HAP-1 (cell line): ENCODE measurements around the gene CALCB.

Experiments
- DNase-seq, 2 experiments: peaks; one replicate each; pipeline ENCODE4 v3.0.0-alpha.2; 2016 to 2020; ENCODE audit warnings: low spot score in 2 of 2
- H3K27me3 ChIP-seq: fragments of 250-450 bp; sonication (Bioruptor Pico); 2 replicates; pipeline ENCODE4 v1.5.1; 2020; ENCODE audit warnings: low read depth, mild to moderate bottlenecking, moderate library complexity
- H3K36me3 ChIP-seq: fragments of 250-450 bp; sonication (Bioruptor Pico); replicated peaks from 2 replicates; pipeline ENCODE4 v1.5.1; 2020; ENCODE audit warnings: mild to moderate bottlenecking
- H3K4me1 ChIP-seq: fragments of 250-450 bp; sonication (Bioruptor Pico); 2 replicates; pipeline ENCODE4 v1.5.1; 2020; ENCODE audit warnings: mild to moderate bottlenecking
- H3K4me3 ChIP-seq: fragments of 250-450 bp; sonication (Bioruptor Pico); 2 replicates; pipeline ENCODE4 v1.5.1; 2020; ENCODE audit warnings: mild to moderate bottlenecking, moderate library complexity
- H3K9me3 ChIP-seq: fragments of 250-450 bp; sonication (Bioruptor Pico); 2 replicates; pipeline ENCODE4 v1.5.1; 2020; ENCODE audit warnings: mild to moderate bottlenecking, moderate library complexity
- in situ Hi-C: fragments of 300-500 bp; cut with MboI; formaldehyde crosslinking; loops from 3 replicates; pipeline ENCODE4 v1.14.3; 2020; ENCODE audit warnings: low sequenced_read_pairs, inconsistent platforms, mixed read lengths

The CALCB gene

DNA sequence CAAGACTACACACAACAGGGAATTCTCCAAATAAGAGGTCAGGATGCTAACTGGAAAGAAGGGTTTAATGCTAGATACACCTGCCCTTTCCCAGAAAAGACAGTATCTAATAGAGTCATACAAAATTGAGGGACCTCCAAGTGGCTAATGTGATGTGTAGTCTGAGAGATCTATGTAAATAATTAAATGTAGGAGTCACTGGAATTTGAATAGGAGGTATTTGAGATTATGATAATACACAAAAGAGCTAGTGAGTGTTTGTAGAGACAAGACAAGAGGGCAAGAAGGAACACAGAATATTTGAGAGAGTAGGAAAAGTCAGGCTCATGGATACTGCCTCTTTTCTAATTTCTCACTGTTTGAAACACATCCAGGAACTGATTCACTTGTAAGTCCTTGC, 25.9 kb downstream of the CALCB start:
- in situ Hi-C loops, result no loop called here
- Histone ChIP-seq H3K27me3 (no peaks in the 10 kb centered on the region), H3K9me3 (no peaks in the 10 kb centered on the region), H3K36me3 (no peaks in the 10 kb centered on the region), H3K4me1 (no peaks in the 10 kb centered on the region), H3K4me3 (no peak overlapping the region)
- DNase-seq, result no peak

DNA sequence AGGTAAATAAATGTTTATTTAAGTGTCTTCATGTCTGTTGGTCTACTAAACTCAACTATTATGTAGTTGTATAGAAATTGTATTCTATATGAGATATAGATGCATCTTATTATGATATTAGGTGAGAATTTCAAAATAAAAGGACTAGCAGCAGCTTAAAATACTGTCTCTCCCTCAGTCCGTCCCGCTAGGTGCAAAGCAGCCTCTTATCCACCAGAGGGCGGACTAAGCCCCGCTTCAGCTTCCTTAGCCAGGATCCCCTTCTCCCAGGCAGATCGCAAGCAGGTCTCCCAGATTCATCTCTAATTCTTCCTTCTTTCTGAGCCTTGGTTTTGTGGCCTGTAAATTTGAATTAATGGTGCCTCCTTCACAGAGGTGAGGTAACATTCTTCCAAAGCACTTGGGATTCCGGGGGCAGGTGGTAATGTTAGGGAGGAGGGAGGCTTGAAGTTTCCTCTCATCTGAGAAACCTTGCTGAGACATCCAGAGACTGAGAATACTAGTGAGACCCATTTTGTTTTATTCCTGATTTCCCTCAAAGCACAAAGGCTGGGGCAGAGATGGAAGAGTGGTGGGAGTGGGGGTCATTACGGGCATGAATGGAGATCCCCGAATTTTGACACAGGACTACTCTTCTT, 27.8 kb downstream of the CALCB start:
- Histone ChIP-seq H3K36me3 (no peaks in the 10 kb centered on the region), H3K4me1 (no peaks in the 10 kb centered on the region)
- in situ Hi-C loops, result no loop called here

GRCh38 chr11:15104166-15104565, 30.8 kb downstream of the CALCB start:
- no peak for DNase-seq
- H3K9me3 ChIP-seq, result no peaks in the 10 kb centered on the region
- H3K4me1 ChIP-seq, result no peaks in the 10 kb centered on the region
- no peaks in the 10 kb centered on the region for H3K27me3 ChIP-seq
- H3K36me3 ChIP-seq, result no peaks in the 10 kb centered on the region
- no peak overlapping the region for H3K4me3 ChIP-seq
- in situ Hi-C loops, result no loop called here

More for the DNA sequence above, 27.8 kb downstream of the CALCB start:
- DNase-seq, result peak; percentile 47 to 73
- H3K4me3 ChIP-seq, result no peak overlapping the region
- H3K27me3 ChIP-seq, result no peaks in the 10 kb centered on the region
- no peaks in the 10 kb centered on the region for H3K9me3 ChIP-seq

DNA sequence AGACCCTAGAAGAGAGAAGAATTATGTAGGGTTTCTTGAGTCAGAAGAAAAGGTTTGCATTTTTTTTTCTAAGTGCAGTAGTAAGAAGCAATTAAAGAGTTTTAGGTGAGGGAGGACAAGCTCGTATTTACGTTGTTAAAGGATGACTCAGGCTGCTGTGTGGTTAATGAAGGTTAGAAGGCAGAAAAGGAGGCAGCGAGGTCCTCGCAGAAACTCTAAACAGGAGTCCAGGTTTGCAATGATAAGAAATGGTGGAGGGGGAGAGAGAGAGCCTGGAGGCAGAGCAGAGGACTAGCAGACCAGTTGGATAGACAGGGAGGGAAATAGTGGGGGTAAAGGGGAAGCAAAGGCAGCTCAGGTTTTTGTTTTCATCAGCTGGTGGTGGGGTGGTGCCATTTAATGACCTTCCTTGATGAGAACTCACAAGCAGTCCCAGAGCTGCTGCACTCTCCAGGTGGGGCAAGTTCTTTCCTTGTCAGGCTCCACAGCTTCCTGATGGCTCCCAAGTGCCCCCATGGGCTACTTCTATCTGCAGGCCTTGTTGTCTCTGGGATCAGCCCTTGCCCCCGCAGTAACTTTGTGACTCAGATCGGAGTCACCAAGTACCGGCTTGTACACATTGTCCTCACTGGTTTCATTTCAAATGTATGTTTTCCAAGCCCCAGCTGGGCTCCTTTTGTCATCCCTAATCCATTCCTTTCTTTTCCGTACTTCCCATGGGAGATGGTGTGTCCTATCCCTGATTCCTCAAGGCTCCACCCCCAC, 33.0 kb downstream of the CALCB start:
- no peak overlapping the region for H3K4me3 ChIP-seq
- peak in 1 of 2 experiments; percentile 12 for DNase-seq
- H3K27me3 ChIP-seq, result no peaks in the 10 kb centered on the region
- H3K36me3 ChIP-seq, result no peaks in the 10 kb centered on the region
- in situ Hi-C loops, result no loop called here
- no peaks in the 10 kb centered on the region for H3K4me1 ChIP-seq
- no peaks in the 10 kb centered on the region for H3K9me3 ChIP-seq

DNA sequence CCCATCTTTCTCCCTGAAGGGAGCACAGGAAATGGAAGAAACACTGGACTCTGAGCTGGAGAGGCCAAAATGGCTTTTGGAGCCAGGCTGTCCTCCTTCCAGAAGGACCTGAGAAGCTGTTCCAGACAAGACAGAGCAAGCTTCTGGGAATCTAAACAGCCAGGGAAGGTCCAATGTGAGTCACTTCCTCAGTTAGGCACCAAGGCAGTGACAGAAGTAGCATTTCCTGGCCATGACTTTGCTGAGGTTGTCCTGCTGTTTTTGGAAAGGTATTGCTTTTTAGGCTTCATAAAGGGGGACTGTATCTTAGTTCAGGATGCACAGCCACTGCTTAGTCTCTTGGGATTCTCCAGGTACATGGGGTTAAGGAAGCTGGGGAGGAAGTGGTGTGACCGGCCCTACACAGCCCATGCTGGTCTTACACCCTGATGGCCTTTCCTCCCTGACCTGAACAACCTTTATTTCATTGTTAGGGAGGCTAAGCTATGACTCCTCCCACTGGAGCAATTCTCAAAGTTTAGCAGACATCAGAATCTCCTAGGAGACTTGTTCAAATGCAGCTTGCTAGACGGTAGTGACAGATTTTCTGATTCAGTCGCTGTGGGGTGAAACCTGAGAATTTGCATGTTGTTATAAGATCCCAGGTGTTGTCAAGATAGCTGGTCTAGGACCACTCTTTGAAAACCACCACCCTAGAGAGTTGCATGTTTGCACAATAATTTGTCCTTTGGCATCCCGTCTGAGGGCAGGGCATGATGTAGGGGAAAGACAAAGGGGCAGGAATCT, 34.5 kb downstream of the CALCB start:
- Histone ChIP-seq H3K4me3 (no peak overlapping the region), H3K9me3 (no peaks in the 10 kb centered on the region), H3K36me3 (no peaks in the 10 kb centered on the region), H3K4me1 (no peaks in the 10 kb centered on the region), H3K27me3 (no peaks in the 10 kb centered on the region)
- DNase-seq, result no peak
- in situ Hi-C loops, result no loop called here

DNA sequence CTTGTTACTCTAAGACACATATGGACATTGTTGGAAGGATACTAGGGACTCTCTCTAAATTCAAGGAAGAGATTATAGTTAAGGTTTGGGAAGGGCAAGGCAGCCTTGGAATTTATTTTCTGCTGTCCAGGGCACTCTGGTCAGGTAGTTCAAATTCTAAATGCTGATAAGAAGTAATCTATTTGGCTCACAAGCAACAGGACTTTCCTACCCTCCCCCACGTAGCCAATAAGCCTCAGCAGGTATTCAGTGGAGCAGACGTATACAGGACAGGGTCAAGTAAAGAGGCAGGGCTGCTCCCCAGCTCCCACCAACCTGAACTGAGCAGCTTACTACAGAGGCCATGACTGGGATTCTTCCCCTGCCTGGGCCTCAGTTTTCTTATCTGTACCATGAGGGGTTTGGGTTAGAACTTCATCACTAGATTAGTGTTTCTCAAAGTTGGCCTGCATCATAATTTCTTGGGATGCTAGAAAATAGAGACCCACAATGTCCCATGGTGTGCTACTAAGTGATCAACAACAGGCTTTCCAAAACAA, 35.3 kb downstream of the CALCB start:
- Histone ChIP-seq H3K9me3 (no peaks in the 10 kb centered on the region), H3K4me1 (no peaks in the 10 kb centered on the region), H3K36me3 (no peaks in the 10 kb centered on the region), H3K27me3 (no peaks in the 10 kb centered on the region), H3K4me3 (no peak overlapping the region)
- in situ Hi-C loops, result no loop called here
- DNase-seq, result no peak

DNA sequence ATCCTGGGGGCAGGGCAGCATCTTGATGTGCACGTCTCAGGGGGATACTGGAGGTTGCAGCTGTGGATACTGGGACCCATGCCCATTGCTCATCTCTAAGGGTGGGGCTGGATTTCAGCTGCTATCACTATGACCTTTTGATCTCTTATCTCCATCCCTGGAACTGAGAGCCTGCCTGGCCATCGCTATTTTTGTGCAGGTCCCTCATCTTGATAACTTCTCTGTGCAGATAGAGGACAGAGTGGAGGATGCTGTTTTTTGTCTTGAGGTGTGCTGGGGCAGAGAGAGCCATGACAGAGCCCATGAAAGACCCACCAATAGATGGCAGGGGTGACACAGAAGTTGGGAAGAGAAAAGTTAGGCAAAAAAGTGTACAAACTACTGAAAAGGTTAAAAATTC, 36.2 kb downstream of the CALCB start:
- no peak for DNase-seq
- Histone ChIP-seq H3K4me1 (no peaks in the 10 kb centered on the region), H3K9me3 (no peaks in the 10 kb centered on the region), H3K4me3 (no peak overlapping the region), H3K27me3 (no peaks in the 10 kb centered on the region), H3K36me3 (no peaks in the 10 kb centered on the region)
- in situ Hi-C loops, result no loop called here

GRCh38 chr11:15111215-15111614, 37.8 kb downstream of the CALCB start:
- no peak overlapping the region for H3K4me3 ChIP-seq
- no peaks in the 10 kb centered on the region for H3K4me1 ChIP-seq
- in situ Hi-C loops, result no loop called here

DNA sequence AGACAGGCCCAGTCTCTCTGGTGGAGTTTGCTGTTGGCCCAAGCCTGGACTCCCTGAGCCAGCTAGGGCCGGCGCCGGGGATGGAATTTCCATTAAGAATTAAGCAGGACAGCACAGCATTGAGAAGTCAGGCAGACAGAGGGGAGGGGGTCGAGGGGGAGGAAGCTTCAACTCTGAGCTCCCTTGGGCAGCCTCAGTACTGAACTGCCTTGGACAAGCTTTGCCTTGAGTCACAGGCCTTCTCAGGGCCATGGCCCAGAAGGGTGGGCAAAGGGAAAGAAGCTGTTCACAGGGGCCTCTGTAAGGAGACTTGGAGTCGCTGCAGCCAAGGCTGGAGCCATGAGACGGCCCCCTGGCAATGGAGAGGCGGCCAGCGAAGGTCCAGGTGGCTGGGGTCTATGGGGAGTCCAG, 38.7 kb downstream of the CALCB start:
- Histone ChIP-seq H3K36me3 (no peaks in the 10 kb centered on the region), H3K27me3 (no peaks in the 10 kb centered on the region), H3K4me1 (no peaks in the 10 kb centered on the region), H3K4me3 (no peak overlapping the region), H3K9me3 (no peaks in the 10 kb centered on the region)
- in situ Hi-C loops, result no loop called here
- no peak for DNase-seq

More at GRCh38 chr11:15111215-15111614, 37.8 kb downstream of the CALCB start:
- DNase-seq, result no peak
- H3K9me3 ChIP-seq, result no peaks in the 10 kb centered on the region
- H3K27me3 ChIP-seq, result no peaks in the 10 kb centered on the region
- no peaks in the 10 kb centered on the region for H3K36me3 ChIP-seq

DNA sequence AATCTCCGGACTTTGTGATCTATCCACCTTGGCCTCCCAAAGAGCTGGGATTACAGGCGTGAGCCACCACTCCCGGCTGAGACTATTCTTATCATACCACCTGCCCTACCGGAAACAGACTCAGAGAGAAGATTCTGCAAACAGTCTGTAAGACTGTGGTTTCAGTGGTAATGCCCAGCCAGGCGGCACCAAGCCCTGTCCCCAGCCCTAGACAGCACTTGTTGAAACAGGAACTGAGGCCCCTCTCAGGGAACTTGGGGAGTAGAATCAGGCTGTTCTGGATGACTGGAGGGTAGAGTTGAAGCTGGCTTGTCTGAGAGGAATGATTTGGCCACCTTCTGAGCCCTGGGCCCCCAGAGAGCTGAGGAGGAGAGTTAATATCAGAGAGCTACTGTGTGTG, 40.0 kb downstream of the CALCB start:
- Histone ChIP-seq H3K9me3 (no peaks in the 10 kb centered on the region), H3K27me3 (no peaks in the 10 kb centered on the region), H3K4me1 (no peaks in the 10 kb centered on the region), H3K4me3 (no peak overlapping the region), H3K36me3 (no peaks in the 10 kb centered on the region)
- DNase-seq, result no peak
- in situ Hi-C loops, result no loop called here

DNA sequence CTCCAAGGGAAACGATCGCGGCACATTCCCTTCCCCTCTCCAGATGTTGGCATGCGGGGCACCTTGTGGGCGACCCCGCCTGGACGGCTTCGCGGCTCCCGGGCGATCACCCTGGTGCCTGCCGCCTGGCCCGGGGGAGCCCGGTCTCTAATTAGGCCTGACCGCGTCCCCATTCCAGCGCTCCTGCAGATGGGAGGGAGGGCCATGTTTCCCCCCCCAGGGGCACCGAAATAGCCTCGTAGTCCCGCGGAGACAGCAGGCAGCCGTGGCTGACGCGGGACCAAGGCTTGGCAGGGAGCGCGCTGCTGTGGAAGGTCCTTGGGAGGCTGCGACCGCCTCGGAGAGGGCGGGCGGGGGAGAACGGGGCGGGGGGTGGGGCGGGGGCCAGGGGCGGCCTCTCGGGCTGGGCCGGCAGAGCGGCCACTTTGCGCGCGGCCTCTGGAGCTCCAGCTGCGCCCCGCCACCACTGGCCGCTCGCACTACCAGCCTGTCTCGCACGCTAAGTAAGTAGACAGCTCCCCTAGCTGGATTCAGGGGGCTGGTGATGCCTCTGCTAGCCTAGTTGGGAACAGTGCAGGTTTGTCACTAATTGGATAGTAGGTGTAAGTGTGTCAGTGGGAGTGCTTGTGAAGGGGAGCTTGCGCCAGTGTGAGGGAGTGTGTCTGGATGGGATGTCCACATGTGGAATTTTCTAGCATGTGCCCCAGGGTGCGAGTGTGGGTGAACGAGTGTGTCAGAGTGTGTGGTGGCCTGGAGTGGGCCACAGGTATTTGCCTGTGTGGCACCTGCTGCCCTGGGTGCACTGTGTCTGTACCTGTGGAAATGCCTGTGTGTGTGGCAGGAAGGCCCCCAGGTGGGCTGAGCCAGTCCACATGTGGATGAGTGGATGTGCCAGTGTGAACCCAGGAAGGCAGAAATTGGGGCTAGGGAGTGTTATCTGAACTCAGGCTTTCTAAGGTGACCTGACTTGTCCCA, 41.4 kb downstream of the CALCB start, which contains the start of gene INSC:
INSC (plus strand) TSS at position 423 of the 975 bp plus-strand sequence. CDS start 34,252 bp downstream, outside the sequence.
- H3K36me3 ChIP-seq, result no peaks in the 10 kb centered on the region
- no peaks in the 10 kb centered on the region for H3K4me1 ChIP-seq
- no peak within 1 kb of the TSS for H3K4me3 ChIP-seq
- H3K9me3 ChIP-seq, result no peaks in the 10 kb centered on the region
- in situ Hi-C loops, result no loop called here
- no peaks in the 10 kb centered on the region for H3K27me3 ChIP-seq
- DNase-seq, result no peak

GRCh38 chr11:15115686-15116085, 42.3 kb downstream of the CALCB start:
- no peak overlapping the region for H3K4me3 ChIP-seq
- no peaks in the 10 kb centered on the region for H3K4me1 ChIP-seq
- H3K27me3 ChIP-seq, result no peaks in the 10 kb centered on the region
- H3K9me3 ChIP-seq, result no peaks in the 10 kb centered on the region
- H3K36me3 ChIP-seq, result no peaks in the 10 kb centered on the region
- in situ Hi-C loops, result no loop called here
- no peak for DNase-seq

DNA sequence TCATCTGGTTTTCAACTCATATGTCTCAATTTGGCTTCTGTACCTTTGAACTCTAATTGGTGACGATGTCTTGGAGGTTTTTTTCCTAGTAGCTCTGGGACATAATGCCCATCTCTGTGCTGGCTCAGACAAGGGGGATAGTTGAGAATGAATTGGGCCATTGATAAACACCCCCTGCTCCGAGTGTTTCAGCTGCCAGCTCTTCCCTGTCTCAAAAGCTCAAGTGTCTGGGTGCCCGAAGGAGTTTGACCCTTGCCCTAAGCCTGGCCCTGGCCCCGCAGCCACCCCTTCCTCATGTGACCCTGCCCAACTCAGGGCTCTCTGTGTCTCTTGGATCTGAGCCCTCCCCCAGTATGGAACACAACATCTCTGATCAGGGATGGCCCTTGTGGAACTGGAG, 44.4 kb downstream of the CALCB start:
- H3K9me3 ChIP-seq, result no peaks in the 10 kb centered on the region

More for the DNA sequence above, 44.4 kb downstream of the CALCB start:
- Histone ChIP-seq H3K36me3 (no peaks in the 10 kb centered on the region), H3K4me3 (no peak overlapping the region), H3K4me1 (no peaks in the 10 kb centered on the region), H3K27me3 (no peaks in the 10 kb centered on the region)
- DNase-seq, result no peak
- in situ Hi-C loops, result no loop called here
